IMR-90 (cell line): Measurements from ENCODE around the gene NOVA2. TPM values are rescaled to one million over a fixed set of nuclear protein-coding genes. Genes with fewer than 3 reads are reported as not detected.

Experiments used
- ATAC-seq: fragments of 200-7000 bp; cut with Tn5 transposase; 2 replicates; pipeline ENCODE4 v1.9.1; 2020; ENCODE audit warnings: low read depth, mild to moderate bottlenecking, moderate library complexity
- BruUV-seq: library from RNA; stranded (reverse); fragments of 400-500 nt; replicated peaks from 2 replicates; lab custom pipeline; 2021; lab: Mats Ljungman, UMichigan
- CTCF ChIA-PET: fragments of 300-600 bp; formaldehyde crosslinking; extraction: SDS; loops from one replicate; lab custom pipeline; 2021; ENCODE audit warnings: antibody characterized with exemption; lab: Yijun Ruan, JAX
- POLR2A ChIA-PET: fragments of 300-600 bp; sonication (Branson Sonifier 250); formaldehyde crosslinking; loops from one replicate; lab custom pipeline; 2022; ENCODE audit warnings: antibody characterized with exemption; ENCODE audit not compliant: unreplicated experiment; lab: Charles Lee
- DNase-seq: peaks from one replicate; pipeline ENCODE4 v3.0.0; 2013
- H2AFZ ChIP-seq: replicated peaks from 2 replicates; pipeline ENCODE3; 2013; ENCODE audit warnings: low read length, mild to moderate bottlenecking; ENCODE audit not compliant: poor library complexity
- H2AK5ac ChIP-seq: 2 replicates; pipeline ENCODE4 v1.6.1; 2013; ENCODE audit warnings: low read depth, low read length, inconsistent platforms
- H2AK9ac ChIP-seq: replicated peaks from 2 replicates; pipeline ENCODE3; 2013; ENCODE audit warnings: mild to moderate bottlenecking, low read depth, low read length, moderate library complexity; ENCODE audit not compliant: poor library complexity
- H2BK120ac ChIP-seq: 2 replicates; pipeline ENCODE4 v1.6.1; 2013; ENCODE audit warnings: low read depth, low read length, inconsistent platforms
- H2BK15ac ChIP-seq: 3 replicates; pipeline ENCODE4 v1.6.1; 2013; ENCODE audit warnings: low read depth, low read length, inconsistent platforms
- H2BK20ac ChIP-seq: 2 replicates; pipeline ENCODE4 v1.6.1; 2013; ENCODE audit warnings: low read depth, mild to moderate bottlenecking, inconsistent platforms, low read length, moderate library complexity
- H2BK5ac ChIP-seq: 2 replicates; pipeline ENCODE4 v1.6.1; 2013; ENCODE audit warnings: mild to moderate bottlenecking, low read depth, low read length, inconsistent platforms; ENCODE audit not compliant: poor library complexity, severe bottlenecking
- H3K14ac ChIP-seq: replicated peaks from 2 replicates; pipeline ENCODE4 v1.6.1; 2013; ENCODE audit warnings: low read depth, low read length, inconsistent platforms
- H3K18ac ChIP-seq: 2 replicates; pipeline ENCODE4 v1.6.1; 2013; ENCODE audit warnings: low read depth, low read length, control low read depth
- H3K23ac ChIP-seq: 2 replicates; pipeline ENCODE4 v1.6.1; 2013; ENCODE audit warnings: low read depth, low read length, inconsistent platforms
- H3K27ac ChIP-seq: 2 replicates; pipeline ENCODE4 v1.5.1; 2013; ENCODE audit warnings: mild to moderate bottlenecking, control low read depth, low read length; ENCODE audit not compliant: insufficient read depth
- H3K27me3 ChIP-seq: 2 replicates; pipeline ENCODE4 v1.6.1; 2013; ENCODE audit warnings: low read length; ENCODE audit not compliant: control insufficient read depth, insufficient read depth
- H3K36me3 ChIP-seq: 2 replicates; pipeline ENCODE4 v1.6.1; 2013; ENCODE audit warnings: low read length, mixed read lengths; ENCODE audit not compliant: control insufficient read depth, insufficient read depth
- H3K4ac ChIP-seq: 2 replicates; pipeline ENCODE4 v1.6.1; 2013; ENCODE audit warnings: low read depth, low read length, inconsistent platforms
- H3K4me1 ChIP-seq: 2 replicates; pipeline ENCODE4 v1.6.1; 2013; ENCODE audit warnings: low read length, mixed read lengths; ENCODE audit not compliant: control insufficient read depth, insufficient read depth
- H3K4me2 ChIP-seq: 2 replicates; pipeline ENCODE4 v1.6.1; 2013; ENCODE audit warnings: low read depth, mild to moderate bottlenecking, control low read depth, low read length, moderate library complexity
- H3K4me3 ChIP-seq: 2 replicates; pipeline ENCODE4 v1.5.1; 2013; ENCODE audit warnings: low read depth, mild to moderate bottlenecking, control low read depth, low read length, moderate library complexity; ENCODE audit not compliant: insufficient read depth
- H3K56ac ChIP-seq: 2 replicates; pipeline ENCODE4 v1.6.1; 2013; ENCODE audit warnings: low read length, inconsistent platforms; ENCODE audit not compliant: insufficient read depth; ENCODE audit errors: extremely low read depth
- H3K79me1 ChIP-seq, 2 experiments: 2 replicates each; pipeline ENCODE4 v1.6.1; 2013; ENCODE audit warnings: low read length in 2 of 2, inconsistent platforms in 1 of 2, low read depth in 1 of 2
- H3K9ac ChIP-seq: 2 replicates; pipeline ENCODE4 v1.6.1; 2013; ENCODE audit warnings: low read depth, low read length, control low read depth
- H3K9me1 ChIP-seq: 2 replicates; pipeline ENCODE4 v1.6.1; 2013; ENCODE audit warnings: low read length, inconsistent platforms; ENCODE audit not compliant: insufficient read depth
- H3K9me3 ChIP-seq: 2 replicates; pipeline ENCODE4 v1.6.1; 2013; ENCODE audit warnings: low read length; ENCODE audit not compliant: control insufficient read depth, insufficient read depth
- H4K20me1 ChIP-seq: 2 replicates; pipeline ENCODE4 v1.6.1; 2013; ENCODE audit warnings: low read length, inconsistent platforms; ENCODE audit not compliant: insufficient read depth
- H4K5ac ChIP-seq: 2 replicates; pipeline ENCODE4 v1.6.1; 2013; ENCODE audit warnings: mild to moderate bottlenecking, low read depth, low read length, control low read depth
- H4K8ac ChIP-seq, 2 experiments: 2 replicates each; pipeline ENCODE4 v1.6.1; 2013; ENCODE audit warnings: low read depth in 2 of 2, low read length in 2 of 2, control low read depth in 1 of 2, inconsistent platforms in 1 of 2
- H4K91ac ChIP-seq: 2 replicates; pipeline ENCODE4 v1.6.1; 2013; ENCODE audit warnings: low read depth, low read length, inconsistent platforms; ENCODE audit not compliant: insufficient read depth
- BHLHE40 ChIP-seq: fragments of 150-350 bp; IDR thresholded peaks from 2 replicates; pipeline ENCODE4 v1.6.1; 2016; ENCODE audit warnings: mild to moderate bottlenecking, low read depth, low read length
- CHD1 ChIP-seq: IDR thresholded peaks from 2 replicates; pipeline ENCODE4 v1.6.1; 2012; ENCODE audit warnings: low read depth, low read length, improper control_type of control experiment
- FOS ChIP-seq: fragments of 150-350 bp; IDR thresholded peaks from 2 replicates; pipeline ENCODE4 v1.6.1; 2016; ENCODE audit warnings: low read depth, low read length
- MAZ ChIP-seq: IDR thresholded peaks from 2 replicates; pipeline ENCODE4 v1.6.1; 2012; ENCODE audit warnings: low read depth, mild to moderate bottlenecking, low read length, improper control_type of control experiment, moderate library complexity, borderline replicate concordance
- MXI1 ChIP-seq: IDR thresholded peaks from 2 replicates; pipeline ENCODE4 v1.6.1; 2012; ENCODE audit warnings: low read depth, mild to moderate bottlenecking, low read length, moderate library complexity, borderline replicate concordance
- NFE2L2 ChIP-seq: fragments of 150-350 bp; IDR thresholded peaks from 2 replicates; pipeline ENCODE4 v1.6.1; 2016; ENCODE audit warnings: low read depth, mild to moderate bottlenecking, low read length
- POLR2A ChIP-seq: IDR thresholded peaks from 2 replicates; pipeline ENCODE4 v1.6.1; 2012; ENCODE audit warnings: mild to moderate bottlenecking, low read depth, low read length
- RAD21 ChIP-seq: IDR thresholded peaks from 2 replicates; pipeline ENCODE4 v1.6.1; 2012; ENCODE audit warnings: low read length, improper control_type of control experiment
- RFX5 ChIP-seq: IDR thresholded peaks from 2 replicates; pipeline ENCODE4 v1.8.0; 2012; ENCODE audit warnings: low read depth, mild to moderate bottlenecking, low read length, moderate library complexity
- WGBS, 2 experiments: methylation state at CpG; one replicate each; pipeline versions ENCODE4 v1.1.5 to v1.1.7; 2013; ENCODE audit warnings: missing lambda C conversion rate in 2 of 2; ENCODE audit not compliant: insufficient read length in 1 of 2; ENCODE audit errors: extremely low coverage in 2 of 2; 5-methylcytosine and 5-hydroxymethylcytosine counted together
- dilution Hi-C: fragments of 300-500 bp; cut with HindIII; formaldehyde crosslinking; loops from one replicate; pipeline ENCODE4 v1.14.3; 2018; ENCODE audit warnings: low sequenced_read_pairs; ENCODE audit not compliant: unreplicated experiment
- in situ Hi-C: fragments of 300-500 bp; cut with MboI; formaldehyde crosslinking; loops from 3 replicates; pipeline ENCODE4 v1.14.3; 2019; ENCODE audit warnings: low sequenced_read_pairs, inconsistent platforms, mixed read lengths
- intact Hi-C: fragments of 100-400 bp; cut with micrococcal nuclease; formaldehyde crosslinking; loops from 2 replicates; pipeline ENCODE4 v1.10.0; 2022
- polyA plus RNA-seq, 3 experiments: library from polyadenylated mRNA; depleted of rRNA; stranded (reverse); fragments of >200 nt; gene quantifications; 2 replicates each; pipeline ENCODE4 v1.2.3, GENCODE V29; 2012; ENCODE audit warnings: low replicate concordance in 1 of 3
- total RNA-seq: library from RNA; depleted of rRNA; stranded (reverse); fragments of >200 nt; gene quantifications from 2 replicates; pipeline ENCODE4 v1.2.3, GENCODE V29; 2012
- TF ChIP-seq, protein P1 (sequence below): fragments of 150-350 bp; IDR thresholded peaks from 2 replicates; pipeline ENCODE4 v1.6.1; 2016; ENCODE audit warnings: low read depth, mild to moderate bottlenecking, low read length, moderate library complexity, borderline replicate concordance
- TF ChIP-seq, protein P2 (sequence below): conservative IDR thresholded peaks from 2 replicates; pipeline ENCODE4 v1.5.1; 2012; ENCODE audit warnings: mild to moderate bottlenecking, low read depth, low read length, improper control_type of control experiment

Gene NOVA2
- total and polyA plus RNA-seq, 2 of the 4 experiments (the other 2 are of a cell fraction), result 0.03 TPM; not detected in 1

GRCh38 chr19:46020819-46021125, 47.1 kb upstream of the NOVA2 start:
- Histone ChIP-seq H3K4ac (no peak overlapping the region), H3K27ac (no peak overlapping the region), H3K9me3 (no peaks in the 10 kb centered on the region), H3K9ac (no peak overlapping the region), H3K23ac (no peak overlapping the region), H3K56ac (no peak overlapping the region), H3K36me3 (no peaks in the 10 kb centered on the region), H3K18ac (no peak overlapping the region), H4K91ac (no peak overlapping the region), H2BK120ac (no peak overlapping the region), H2BK15ac (no peak overlapping the region), H3K4me2 (no peak overlapping the region), H3K79me1 (no peaks in the 10 kb centered on the region), H2AK5ac (no peak overlapping the region), H2AK9ac (no peak overlapping the region), H4K5ac (no peak overlapping the region), H3K4me1 (peaks cover 4% of the 10 kb centered on the region; the same call in 1 of the 2 replicates), H3K14ac (no peak overlapping the region), H4K20me1 (peaks cover 11% of the 10 kb centered on the region), H3K4me3 (no peak overlapping the region), H3K27me3 (peaks cover 8% of the 10 kb centered on the region), H2BK20ac (no peak overlapping the region), H4K8ac (no peak overlapping the region), H2AFZ (no peak overlapping the region), H2BK5ac (no peak overlapping the region), H3K9me1 (peaks cover 3% of the 10 kb centered on the region; the same call in 1 of the 2 replicates)
- BruUV-seq, result no TSS peak
- POLR2A ChIA-PET, result no interaction called here
- in situ Hi-C loops (loop anchor here (10.0 kb wide), 1 partner anchor 54 kb away; no protein-coding TSS in a partner anchor), dilution Hi-C loops (no loop called here), intact Hi-C loops (no loop called here)
- WGBS, 2 experiments, result 84% methylated on average over 5 of the region's 7 CpGs; no CpG with 5 or more reads in 1 of the 2 experiments
- DNase-seq, result no peak
- no peak for TF ChIP-seq POLR2A
- TF ChIP-seq RFX5, result no peak
- TF ChIP-seq RAD21, result no peak
- no peak for TF ChIP-seq MXI1
- no peak for TF ChIP-seq MAZ
- TF ChIP-seq BHLHE40, result no peak
- no peak for TF ChIP-seq FOS
- TF ChIP-seq, protein P1, sequence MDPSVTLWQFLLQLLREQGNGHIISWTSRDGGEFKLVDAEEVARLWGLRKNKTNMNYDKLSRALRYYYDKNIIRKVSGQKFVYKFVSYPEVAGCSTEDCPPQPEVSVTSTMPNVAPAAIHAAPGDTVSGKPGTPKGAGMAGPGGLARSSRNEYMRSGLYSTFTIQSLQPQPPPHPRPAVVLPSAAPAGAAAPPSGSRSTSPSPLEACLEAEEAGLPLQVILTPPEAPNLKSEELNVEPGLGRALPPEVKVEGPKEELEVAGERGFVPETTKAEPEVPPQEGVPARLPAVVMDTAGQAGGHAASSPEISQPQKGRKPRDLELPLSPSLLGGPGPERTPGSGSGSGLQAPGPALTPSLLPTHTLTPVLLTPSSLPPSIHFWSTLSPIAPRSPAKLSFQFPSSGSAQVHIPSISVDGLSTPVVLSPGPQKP, result no peak
- TF ChIP-seq CHD1, result no peak
- TF ChIP-seq, protein P2, sequence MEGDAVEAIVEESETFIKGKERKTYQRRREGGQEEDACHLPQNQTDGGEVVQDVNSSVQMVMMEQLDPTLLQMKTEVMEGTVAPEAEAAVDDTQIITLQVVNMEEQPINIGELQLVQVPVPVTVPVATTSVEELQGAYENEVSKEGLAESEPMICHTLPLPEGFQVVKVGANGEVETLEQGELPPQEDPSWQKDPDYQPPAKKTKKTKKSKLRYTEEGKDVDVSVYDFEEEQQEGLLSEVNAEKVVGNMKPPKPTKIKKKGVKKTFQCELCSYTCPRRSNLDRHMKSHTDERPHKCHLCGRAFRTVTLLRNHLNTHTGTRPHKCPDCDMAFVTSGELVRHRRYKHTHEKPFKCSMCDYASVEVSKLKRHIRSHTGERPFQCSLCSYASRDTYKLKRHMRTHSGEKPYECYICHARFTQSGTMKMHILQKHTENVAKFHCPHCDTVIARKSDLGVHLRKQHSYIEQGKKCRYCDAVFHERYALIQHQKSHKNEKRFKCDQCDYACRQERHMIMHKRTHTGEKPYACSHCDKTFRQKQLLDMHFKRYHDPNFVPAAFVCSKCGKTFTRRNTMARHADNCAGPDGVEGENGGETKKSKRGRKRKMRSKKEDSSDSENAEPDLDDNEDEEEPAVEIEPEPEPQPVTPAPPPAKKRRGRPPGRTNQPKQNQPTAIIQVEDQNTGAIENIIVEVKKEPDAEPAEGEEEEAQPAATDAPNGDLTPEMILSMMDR, result no peak
- no peak for TF ChIP-seq NFE2L2
- CTCF ChIA-PET, result no interaction called here
- no peak for ATAC-seq
